AG04449 (cell line): ENCODE data around the gene SLC7A9.
"Not testable (repeated sequence)": the region's sequence is repeated elsewhere in the genome, so short reads cannot be mapped to it uniquely, and the experiment has no call there.

Experiments
- CTCF ChIA-PET: fragments of 350-600 bp; formaldehyde crosslinking; extraction: SDS; loops from one replicate; lab custom pipeline; 2021; ENCODE audit warnings: antibody characterized with exemption; lab: Yijun Ruan, JAX
- POLR2A ChIA-PET: fragments of 400-600, 350-600 bp; formaldehyde crosslinking; extraction: SDS; loops from one replicate; lab custom pipeline; 2020; ENCODE audit warnings: antibody characterized with exemption, inconsistent platforms; lab: Yijun Ruan, JAX
- DNase-seq: peaks from one replicate; pipeline ENCODE4 v3.0.0-alpha.2; 2010; ENCODE audit warnings: low read depth, low spot score
- H3K4me3 ChIP-seq: 2 replicates; pipeline ENCODE4 v1.5.1; 2011; ENCODE audit warnings: low read depth, mild to moderate bottlenecking, control low read depth, low read length
- TF ChIP-seq, protein P1 (sequence below): IDR thresholded peaks from one replicate; pipeline ENCODE4 v1.5.1; 2011; ENCODE audit warnings: mild to moderate bottlenecking, moderate library complexity, low read length, control low read depth, inconsistent platforms; ENCODE audit not compliant: insufficient read depth; ENCODE audit errors: missing control alignments

SLC7A9 gene

DNA sequence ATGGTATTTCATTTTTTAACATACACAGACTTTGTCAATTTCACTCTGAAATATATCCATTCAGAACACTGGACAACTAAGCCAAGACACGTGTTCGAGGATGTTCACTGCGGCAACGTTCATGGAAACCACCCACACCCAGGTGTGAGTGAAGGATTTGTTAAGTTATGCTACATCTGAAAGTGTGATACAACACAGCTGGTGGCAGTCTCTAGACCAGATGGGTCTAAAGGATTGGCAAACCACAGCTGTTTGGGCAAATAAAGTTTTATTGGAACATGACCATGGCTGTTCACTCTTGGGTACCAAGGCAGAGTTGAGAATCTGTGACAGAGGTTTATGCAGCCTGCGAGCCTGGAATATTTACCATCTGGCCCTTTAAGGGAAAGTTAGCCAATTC is 12.0 kb downstream of the SLC7A9 start:
- ChIA-PET CTCF (no interaction called here), POLR2A (no interaction called here)
- DNase-seq: no peak
- TF ChIP-seq, protein P1, sequence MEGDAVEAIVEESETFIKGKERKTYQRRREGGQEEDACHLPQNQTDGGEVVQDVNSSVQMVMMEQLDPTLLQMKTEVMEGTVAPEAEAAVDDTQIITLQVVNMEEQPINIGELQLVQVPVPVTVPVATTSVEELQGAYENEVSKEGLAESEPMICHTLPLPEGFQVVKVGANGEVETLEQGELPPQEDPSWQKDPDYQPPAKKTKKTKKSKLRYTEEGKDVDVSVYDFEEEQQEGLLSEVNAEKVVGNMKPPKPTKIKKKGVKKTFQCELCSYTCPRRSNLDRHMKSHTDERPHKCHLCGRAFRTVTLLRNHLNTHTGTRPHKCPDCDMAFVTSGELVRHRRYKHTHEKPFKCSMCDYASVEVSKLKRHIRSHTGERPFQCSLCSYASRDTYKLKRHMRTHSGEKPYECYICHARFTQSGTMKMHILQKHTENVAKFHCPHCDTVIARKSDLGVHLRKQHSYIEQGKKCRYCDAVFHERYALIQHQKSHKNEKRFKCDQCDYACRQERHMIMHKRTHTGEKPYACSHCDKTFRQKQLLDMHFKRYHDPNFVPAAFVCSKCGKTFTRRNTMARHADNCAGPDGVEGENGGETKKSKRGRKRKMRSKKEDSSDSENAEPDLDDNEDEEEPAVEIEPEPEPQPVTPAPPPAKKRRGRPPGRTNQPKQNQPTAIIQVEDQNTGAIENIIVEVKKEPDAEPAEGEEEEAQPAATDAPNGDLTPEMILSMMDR: no peak
- H3K4me3 ChIP-seq: no peak overlapping the region

DNA sequence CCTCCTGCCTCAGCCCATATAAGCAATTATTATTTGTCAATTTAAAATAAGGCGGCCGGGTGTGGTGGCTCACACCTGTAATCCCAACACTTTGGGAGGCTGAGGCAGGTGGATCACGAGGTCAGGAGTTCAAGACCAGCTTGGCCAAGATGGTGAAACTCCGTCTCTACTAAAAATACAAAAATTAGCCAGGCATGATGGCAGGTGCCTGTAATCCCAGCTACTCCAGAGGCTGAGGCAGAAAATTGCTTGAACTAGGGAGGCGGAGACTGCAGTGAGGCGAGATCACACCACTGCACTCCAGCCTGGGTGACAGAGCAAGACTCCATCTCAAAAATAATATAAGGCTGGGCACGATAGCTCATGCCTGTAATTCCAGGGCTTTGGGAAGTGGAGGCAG is 12.7 kb downstream of the SLC7A9 start:
- POLR2A ChIA-PET, DNase-seq, H3K4me3 ChIP-seq: not testable (repeated sequence)
- CTCF ChIA-PET: interaction anchor here (0.8 kb wide), 1 partner anchor 21 kb away, joined by 3 read pairs; no protein-coding TSS in a partner anchor

DNA sequence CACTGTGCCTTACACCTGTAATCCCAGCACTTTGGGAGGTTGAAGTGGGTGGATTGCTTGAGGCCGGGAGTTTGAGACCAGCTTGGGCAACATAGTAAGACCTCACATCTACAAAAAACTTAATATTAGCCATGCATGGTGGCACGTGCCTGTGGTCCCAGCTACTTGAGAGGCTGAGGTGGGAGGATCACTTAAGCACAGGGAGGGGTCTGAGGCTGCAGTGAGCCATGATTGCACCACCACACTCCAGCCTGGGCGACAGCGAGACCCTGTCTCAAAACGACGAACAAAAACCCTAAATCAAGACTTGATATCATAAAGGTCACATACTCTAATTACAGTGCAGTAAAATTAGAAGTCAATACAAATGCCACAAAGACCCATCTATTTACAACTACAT is 17.4 kb downstream of the SLC7A9 start:
- TF ChIP-seq, protein P1: no peak
- CTCF ChIA-PET: no interaction called here
- no peak for DNase-seq
- H3K4me3 ChIP-seq: no peak overlapping the region
- POLR2A ChIA-PET: no interaction called here

DNA sequence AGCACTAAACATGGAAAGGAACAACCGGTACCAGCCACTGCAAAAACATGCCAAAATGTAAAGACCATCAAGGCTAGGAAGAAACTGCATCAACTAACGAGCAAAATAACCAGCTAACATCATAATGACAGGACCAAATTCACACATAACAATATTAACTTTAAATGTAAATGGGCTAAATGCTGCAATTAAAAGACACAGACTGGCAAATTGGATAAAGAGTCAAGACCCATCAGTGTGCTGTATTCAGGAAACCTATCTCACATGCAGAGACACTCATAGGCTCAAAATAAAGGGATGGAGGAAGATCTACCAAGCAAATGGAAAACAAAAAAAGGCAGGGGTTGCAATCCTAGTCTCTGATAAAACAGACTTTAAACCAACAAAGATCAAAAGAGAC is 21.5 kb downstream of the SLC7A9 start:
- H3K4me3 ChIP-seq, DNase-seq, CTCF ChIA-PET, POLR2A ChIA-PET: not testable (repeated sequence)

DNA sequence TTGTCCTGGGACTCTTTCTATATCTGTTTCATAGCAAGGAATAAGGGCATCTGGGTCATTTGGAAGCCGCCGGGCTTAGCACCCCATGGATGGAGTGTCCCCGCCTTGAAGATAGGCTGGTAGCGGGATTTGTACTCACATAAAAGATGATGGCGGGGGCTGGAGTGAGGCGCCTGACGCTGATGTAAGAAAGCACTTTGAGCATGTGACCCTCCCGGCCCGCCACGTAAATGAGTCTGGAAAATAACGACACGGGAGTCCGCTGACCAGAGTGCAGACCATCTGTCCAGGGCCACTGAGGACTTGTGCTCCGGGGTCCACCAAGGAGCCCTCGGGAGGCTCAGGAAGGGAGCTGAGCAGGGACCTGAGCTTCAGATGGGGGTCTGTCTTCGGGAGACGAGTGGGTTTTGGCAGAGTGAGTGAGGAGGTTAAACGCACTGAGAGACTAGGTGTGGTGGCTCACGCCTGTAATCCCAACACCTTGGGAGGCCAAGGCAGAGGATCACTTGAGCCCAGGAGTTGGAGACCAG is 25.8 kb downstream of the SLC7A9 start:
- ChIA-PET CTCF (no interaction called here), POLR2A (no interaction called here)
- DNase-seq: no peak
- TF ChIP-seq, protein P1: no peak
- H3K4me3 ChIP-seq: no peak overlapping the region

DNA sequence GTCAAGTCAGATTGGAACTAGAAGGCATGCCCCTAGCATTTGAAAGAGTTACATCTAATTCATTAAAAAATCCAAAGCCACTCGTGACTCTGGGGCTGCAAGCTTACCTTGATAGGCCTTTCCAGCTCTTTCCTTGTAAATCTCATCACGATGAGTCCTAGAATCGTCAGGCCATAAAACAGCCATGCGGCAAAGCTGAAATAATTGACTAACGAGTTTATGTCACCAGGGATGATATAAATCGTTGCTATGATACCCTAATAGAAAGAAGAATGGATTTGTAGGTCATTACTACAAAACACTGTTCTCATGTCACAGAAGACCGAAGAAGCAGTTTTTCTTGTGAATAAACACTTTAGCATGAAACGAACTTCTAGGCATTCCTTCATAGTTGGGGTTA is 27.5 kb downstream of the SLC7A9 start:
- ChIA-PET CTCF (no interaction called here), POLR2A (no interaction called here)
- TF ChIP-seq, protein P1: no peak
- H3K4me3 ChIP-seq: no peak overlapping the region
- no peak for DNase-seq

DNA sequence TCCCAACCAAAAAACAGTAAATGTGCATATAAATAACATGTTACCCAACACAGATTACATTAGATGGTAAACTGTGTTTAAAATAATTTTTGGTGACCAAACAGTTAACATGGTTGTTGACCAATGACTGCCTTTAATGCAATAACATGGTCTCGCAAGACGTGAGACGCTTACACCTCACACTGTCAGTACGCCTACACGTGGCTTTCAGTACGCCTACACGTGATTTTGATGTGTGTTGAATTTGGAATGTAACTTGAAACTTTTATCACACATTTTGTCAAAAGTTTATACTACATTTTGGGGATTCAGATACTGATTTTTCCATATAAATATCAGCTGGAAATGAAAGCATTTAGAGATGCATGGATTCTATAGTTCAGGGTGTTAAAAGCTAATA is 32.0 kb downstream of the SLC7A9 start:
- no peak for DNase-seq
- CTCF ChIA-PET: no interaction called here
- POLR2A ChIA-PET: no interaction called here
- no peak overlapping the region for H3K4me3 ChIP-seq
- TF ChIP-seq, protein P1: no peak

DNA sequence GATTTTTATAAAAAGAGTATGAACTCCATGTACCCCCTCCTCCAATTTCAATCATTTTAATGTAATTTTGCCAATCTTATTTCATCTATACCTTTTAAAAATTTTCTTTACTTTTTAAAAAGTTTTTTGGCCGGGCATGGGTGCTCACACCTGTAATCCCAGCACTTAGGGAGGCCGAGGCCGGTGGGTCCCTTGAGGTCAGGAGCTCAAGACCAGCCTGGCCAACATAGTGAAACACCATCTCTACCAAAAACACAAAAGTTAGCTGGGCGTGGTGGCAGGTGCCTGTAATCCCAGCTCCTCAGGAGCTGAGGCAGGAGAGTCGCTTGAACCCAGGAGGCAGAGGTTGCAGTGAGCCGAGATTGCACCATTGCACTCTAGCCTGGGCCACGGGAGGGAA is 36.2 kb downstream of the SLC7A9 start:
- CTCF ChIA-PET, POLR2A ChIA-PET, H3K4me3 ChIP-seq, DNase-seq: not testable (repeated sequence)

DNA sequence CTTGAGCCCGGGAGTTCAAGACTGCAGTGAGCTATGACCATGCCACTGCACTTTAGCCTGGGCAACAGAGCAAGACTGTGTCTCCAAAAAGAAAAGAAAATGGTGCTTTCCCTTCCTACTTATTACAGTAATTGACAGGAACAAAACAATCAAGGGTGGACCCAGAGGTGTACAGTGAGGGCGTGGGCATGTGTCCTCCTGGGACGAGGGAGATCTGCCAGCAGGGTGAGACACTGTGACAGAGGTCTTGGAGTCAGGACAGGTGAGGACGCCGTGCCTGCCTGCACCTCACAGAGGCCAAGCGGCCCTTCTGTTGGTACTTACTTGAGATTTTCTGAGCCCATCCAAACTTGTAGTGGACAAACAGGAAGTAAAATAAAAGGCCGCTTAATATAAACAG is 36.7 kb downstream of the SLC7A9 start:
- POLR2A ChIA-PET, CTCF ChIA-PET, DNase-seq, H3K4me3 ChIP-seq: not testable (repeated sequence)

DNA sequence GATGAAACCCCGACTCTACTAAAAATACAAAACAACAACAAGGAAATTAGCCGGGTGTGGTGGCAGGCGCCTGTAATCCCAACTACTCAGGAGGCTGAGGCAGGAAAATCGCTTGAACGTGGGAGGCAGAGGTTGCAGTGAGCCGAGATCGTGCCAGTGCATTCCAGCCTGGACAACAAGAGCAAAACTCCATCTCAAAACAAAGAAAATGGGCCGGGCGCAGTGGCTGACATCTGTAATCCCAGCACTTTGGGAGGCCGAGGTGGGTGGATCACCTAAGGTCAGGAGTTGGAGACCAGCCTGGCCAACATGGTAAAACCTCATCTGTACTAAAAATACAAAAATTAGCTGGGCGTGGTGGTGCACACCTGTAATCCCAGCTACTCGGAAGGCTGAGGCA is 37.5 kb downstream of the SLC7A9 start:
- CTCF ChIA-PET, H3K4me3 ChIP-seq, POLR2A ChIA-PET, DNase-seq: not testable (repeated sequence)
